ENCODE data around the gene THAP12. TPM values are rescaled to one million over a fixed set of nuclear protein-coding genes. Genes with fewer than 3 reads are reported as not detected.

Gene THAP12
- total RNA-seq, 1 donor from 2014 or later = 30.3 TPM

DNA sequence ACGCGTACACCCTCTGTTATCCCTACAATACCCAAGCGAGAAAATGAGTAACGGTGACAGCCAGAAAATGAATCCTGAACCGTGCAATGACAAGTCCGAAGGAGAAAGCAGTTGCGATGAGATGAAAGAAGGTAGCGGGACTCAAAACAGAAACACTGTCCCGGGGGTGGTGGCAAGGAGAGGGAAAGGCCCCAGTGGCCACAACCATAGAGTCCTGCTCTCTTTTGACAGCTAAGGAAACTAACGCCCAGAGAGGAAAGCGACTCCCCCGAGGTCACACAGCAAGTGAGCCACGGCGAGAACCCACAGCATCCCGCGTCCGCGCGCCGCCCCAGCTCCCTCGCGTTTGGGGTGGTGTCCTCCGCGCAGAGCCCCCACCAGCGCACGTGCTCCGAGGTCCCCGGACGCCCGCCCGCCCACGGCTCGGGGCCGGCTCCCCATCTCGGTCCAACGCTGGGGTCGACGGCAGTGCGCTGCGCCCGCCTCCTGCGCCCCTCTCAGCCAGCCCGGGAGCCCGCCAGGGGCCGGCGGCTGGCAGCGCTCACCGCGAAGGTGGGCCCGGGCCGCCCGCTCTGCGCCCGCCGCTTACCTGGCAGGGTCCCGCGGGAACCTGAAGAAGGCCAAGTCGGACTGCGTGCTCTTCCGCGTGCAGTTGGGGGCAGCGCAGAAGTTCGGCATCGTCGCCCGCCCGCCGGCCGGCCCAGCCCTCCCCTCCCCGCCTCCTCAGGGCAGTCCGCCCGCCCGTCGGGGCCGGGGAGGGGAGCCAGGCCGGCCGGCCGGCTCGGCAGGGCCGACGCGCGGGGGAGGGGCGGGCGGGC is 564 bp downstream of the THAP12 start:
- DNase-seq (ENCODE audit: low read depth) (no peak), FAIRE-seq (no peak)
- Mint-ChIP-seq H3K9me3 (ENCODE audit: unreplicated experiment) (no peaks in the 10 kb centered on the region), H3K4me1 (ENCODE audit: low read depth, unreplicated experiment) (peaks cover 5% of the 10 kb centered on the region), H3K36me3 (ENCODE audit: low read depth, unreplicated experiment) (peaks cover 3% of the 10 kb centered on the region), H3K27me3 (ENCODE audit: low read depth, unreplicated experiment) (no peaks in the 10 kb centered on the region), H3K4me3 (ENCODE audit: unreplicated experiment) (peak overlapping the region; percentile 98), H3K27ac (ENCODE audit: unreplicated experiment) (peak overlapping the region; percentile 88)
- TF ChIP-seq, protein P1, sequence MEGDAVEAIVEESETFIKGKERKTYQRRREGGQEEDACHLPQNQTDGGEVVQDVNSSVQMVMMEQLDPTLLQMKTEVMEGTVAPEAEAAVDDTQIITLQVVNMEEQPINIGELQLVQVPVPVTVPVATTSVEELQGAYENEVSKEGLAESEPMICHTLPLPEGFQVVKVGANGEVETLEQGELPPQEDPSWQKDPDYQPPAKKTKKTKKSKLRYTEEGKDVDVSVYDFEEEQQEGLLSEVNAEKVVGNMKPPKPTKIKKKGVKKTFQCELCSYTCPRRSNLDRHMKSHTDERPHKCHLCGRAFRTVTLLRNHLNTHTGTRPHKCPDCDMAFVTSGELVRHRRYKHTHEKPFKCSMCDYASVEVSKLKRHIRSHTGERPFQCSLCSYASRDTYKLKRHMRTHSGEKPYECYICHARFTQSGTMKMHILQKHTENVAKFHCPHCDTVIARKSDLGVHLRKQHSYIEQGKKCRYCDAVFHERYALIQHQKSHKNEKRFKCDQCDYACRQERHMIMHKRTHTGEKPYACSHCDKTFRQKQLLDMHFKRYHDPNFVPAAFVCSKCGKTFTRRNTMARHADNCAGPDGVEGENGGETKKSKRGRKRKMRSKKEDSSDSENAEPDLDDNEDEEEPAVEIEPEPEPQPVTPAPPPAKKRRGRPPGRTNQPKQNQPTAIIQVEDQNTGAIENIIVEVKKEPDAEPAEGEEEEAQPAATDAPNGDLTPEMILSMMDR (IDR thresholded peaks at IDR 0.05; ENCODE audit: insufficient read depth, low read depth, low read length) = no peak
- TF ChIP-seq EZH2 (IDR thresholded peaks at IDR 0.05; ENCODE audit: insufficient read depth, low read length) = no peak
- Histone ChIP-seq H3K79me2 (ENCODE audit: insufficient read depth, low read length) (peaks cover 55% of the 10 kb centered on the region), H3K4me3 (ENCODE audit: insufficient read depth, low read depth, low read length) (peak overlapping the region; percentile 91), H3K9ac (ENCODE audit: low read length) (peak overlapping the region; percentile 89), H3K27ac (ENCODE audit: low read depth, low read length) (peak overlapping the region; percentile 59), H3K4me1 (ENCODE audit: insufficient read depth, low read length) (peaks cover 17% of the 10 kb centered on the region), H3K36me3 (ENCODE audit: insufficient read depth, low read length) (no peaks in the 10 kb centered on the region), H3K4me2 (ENCODE audit: low read length) (peak overlapping the region; percentile 100), H3K27me3 (ENCODE audit: insufficient read depth, low read length) (no peaks in the 10 kb centered on the region), H4K20me1 (ENCODE audit: insufficient read depth, low read length) (peaks cover 44% of the 10 kb centered on the region), H3K9me3 (ENCODE audit: insufficient read depth, low read depth, low read length) (no peaks in the 10 kb centered on the region), H2AFZ (ENCODE audit: low read depth, low read length) (peak overlapping the region; percentile 74)

DNA sequence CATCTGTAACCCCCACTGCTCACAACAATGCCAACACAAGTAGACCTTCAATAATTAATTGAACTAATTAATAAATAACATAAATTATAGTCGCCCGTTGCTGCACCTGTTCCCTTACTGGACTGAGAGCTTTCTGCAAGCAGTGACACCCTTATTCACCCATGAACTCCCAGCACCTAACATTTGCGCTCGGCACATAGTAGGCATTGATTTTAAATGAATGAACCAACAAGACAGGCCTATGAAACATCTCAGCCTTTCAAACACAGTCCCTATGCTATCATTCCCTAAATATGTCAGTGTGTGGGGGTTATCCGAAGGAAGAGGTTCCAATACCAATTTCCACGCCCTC is 1.1 kb downstream of the THAP12 start:
- Histone ChIP-seq H3K4me2 (ENCODE audit: low read length) (peak overlapping the region; percentile 100), H3K9me3 (ENCODE audit: insufficient read depth, low read depth, low read length) (no peaks in the 10 kb centered on the region), H3K79me2 (ENCODE audit: insufficient read depth, low read length) (peaks cover 61% of the 10 kb centered on the region), H3K9ac (ENCODE audit: low read length) (peak overlapping the region; percentile 89), H4K20me1 (ENCODE audit: insufficient read depth, low read length) (peaks cover 48% of the 10 kb centered on the region), H3K27ac (ENCODE audit: low read depth, low read length) (peak overlapping the region; percentile 59), H3K4me1 (ENCODE audit: insufficient read depth, low read length) (peaks cover 17% of the 10 kb centered on the region), H2AFZ (ENCODE audit: low read depth, low read length) (peak overlapping the region; percentile 74), H3K4me3 (ENCODE audit: insufficient read depth, low read depth, low read length) (peak overlapping the region; percentile 91), H3K36me3 (ENCODE audit: insufficient read depth, low read length) (no peaks in the 10 kb centered on the region), H3K27me3 (ENCODE audit: insufficient read depth, low read length) (no peaks in the 10 kb centered on the region)
- DNase-seq (ENCODE audit: low read depth) (no peak), FAIRE-seq (no peak)
- Mint-ChIP-seq H3K27ac (ENCODE audit: unreplicated experiment) (peak overlapping the region; percentile 88), H3K4me3 (ENCODE audit: unreplicated experiment) (peak overlapping the region; percentile 98), H3K4me1 (ENCODE audit: low read depth, unreplicated experiment) (peaks cover 4% of the 10 kb centered on the region), H3K9me3 (ENCODE audit: unreplicated experiment) (no peaks in the 10 kb centered on the region), H3K27me3 (ENCODE audit: low read depth, unreplicated experiment) (no peaks in the 10 kb centered on the region), H3K36me3 (ENCODE audit: low read depth, unreplicated experiment) (peaks cover 3% of the 10 kb centered on the region)
- TF ChIP-seq, protein P1 (IDR thresholded peaks at IDR 0.05; ENCODE audit: insufficient read depth, low read depth, low read length) = no peak
- TF ChIP-seq EZH2 (IDR thresholded peaks at IDR 0.05; ENCODE audit: insufficient read depth, low read length) = no peak

All from astrocyte (in vitro differentiated cells and primary cell).